GM12873 (cell line): ENCODE results near the gene HOXD3.

ENCODE experiments used
- TF ChIP-seq, protein P1 (sequence below): IDR thresholded peaks from 2 replicates; pipeline ENCODE4 v1.5.1; 2012; ENCODE audit warnings: low read depth, mild to moderate bottlenecking, moderate library complexity, low read length, control low read depth; ENCODE audit not compliant: insufficient read depth; ENCODE audit errors: missing control alignments

The HOXD3 gene

DNA sequence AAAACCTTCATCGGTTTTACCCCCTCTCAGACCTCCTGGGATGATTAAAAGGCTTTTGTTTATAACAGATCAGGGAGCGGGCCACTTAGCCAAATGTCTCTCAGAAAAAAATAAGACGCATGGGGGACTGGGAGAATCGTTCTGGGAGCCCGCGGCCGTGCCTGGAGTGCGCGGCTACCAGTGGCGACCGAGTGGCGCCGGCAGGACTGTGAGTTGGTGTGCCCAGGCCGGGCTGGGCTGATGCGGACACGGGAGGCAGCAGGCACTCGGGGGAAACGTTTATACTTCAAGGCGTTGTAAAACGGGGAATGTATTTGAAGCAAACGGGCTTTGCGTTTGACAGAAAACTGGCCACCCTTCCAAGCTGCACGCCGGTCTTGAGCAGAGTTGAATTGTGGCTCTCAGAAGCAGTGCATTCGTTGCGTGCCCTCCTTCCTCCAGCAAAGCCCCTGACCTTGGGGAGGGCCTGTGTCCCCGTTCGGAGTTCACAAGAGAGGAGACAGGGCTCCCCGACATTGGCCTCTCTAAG lies 45.2 kb upstream of the HOXD3 start:
- TF ChIP-seq, protein P1, sequence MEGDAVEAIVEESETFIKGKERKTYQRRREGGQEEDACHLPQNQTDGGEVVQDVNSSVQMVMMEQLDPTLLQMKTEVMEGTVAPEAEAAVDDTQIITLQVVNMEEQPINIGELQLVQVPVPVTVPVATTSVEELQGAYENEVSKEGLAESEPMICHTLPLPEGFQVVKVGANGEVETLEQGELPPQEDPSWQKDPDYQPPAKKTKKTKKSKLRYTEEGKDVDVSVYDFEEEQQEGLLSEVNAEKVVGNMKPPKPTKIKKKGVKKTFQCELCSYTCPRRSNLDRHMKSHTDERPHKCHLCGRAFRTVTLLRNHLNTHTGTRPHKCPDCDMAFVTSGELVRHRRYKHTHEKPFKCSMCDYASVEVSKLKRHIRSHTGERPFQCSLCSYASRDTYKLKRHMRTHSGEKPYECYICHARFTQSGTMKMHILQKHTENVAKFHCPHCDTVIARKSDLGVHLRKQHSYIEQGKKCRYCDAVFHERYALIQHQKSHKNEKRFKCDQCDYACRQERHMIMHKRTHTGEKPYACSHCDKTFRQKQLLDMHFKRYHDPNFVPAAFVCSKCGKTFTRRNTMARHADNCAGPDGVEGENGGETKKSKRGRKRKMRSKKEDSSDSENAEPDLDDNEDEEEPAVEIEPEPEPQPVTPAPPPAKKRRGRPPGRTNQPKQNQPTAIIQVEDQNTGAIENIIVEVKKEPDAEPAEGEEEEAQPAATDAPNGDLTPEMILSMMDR: no peak

DNA sequence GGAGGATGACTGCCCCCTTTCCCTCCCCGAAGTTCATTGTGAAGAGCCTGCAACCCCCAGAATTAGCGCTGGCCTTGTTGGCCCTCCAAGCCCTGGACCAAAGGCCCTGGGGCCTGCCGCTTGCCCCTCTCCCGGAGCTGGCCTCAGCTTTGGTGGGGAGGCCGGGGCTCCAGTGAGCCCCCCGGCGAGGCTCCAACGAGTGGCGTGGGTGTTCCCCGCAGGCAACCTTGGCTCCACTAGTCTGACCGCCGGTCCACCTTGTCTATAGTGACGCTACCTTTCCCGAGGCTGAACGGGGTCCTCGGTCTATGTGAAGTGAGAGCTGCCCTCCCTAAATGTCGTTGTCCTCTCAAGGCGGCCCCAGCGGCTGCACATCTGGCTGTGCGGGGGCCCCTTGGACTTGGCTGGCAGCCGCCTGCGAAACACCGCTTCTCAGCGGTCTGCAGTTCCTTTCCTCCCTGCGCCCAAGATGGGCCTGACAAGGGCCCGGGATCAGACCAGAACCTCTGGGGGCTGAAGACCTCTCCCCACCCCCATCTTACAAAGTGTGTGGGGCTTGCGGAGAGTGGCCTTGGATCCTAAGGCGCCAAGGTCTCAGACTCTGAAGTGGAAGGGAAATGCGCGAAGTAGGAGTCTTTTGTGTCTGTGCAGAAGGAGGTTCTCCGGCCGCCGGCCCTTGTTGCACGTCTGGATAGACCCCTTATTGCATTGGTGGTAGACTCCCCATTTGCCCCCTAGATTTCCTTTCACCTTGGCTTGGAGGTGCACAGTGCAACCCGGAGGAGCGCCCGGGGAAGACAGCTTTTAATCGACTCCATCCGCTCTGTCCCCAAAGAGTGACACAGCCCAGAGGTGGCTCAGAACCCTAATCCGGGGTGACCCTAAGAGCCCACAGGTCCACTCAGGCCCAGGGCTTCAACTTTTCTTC lies 44.5 kb upstream of the HOXD3 start:
- TF ChIP-seq, protein P1: no peak

DNA sequence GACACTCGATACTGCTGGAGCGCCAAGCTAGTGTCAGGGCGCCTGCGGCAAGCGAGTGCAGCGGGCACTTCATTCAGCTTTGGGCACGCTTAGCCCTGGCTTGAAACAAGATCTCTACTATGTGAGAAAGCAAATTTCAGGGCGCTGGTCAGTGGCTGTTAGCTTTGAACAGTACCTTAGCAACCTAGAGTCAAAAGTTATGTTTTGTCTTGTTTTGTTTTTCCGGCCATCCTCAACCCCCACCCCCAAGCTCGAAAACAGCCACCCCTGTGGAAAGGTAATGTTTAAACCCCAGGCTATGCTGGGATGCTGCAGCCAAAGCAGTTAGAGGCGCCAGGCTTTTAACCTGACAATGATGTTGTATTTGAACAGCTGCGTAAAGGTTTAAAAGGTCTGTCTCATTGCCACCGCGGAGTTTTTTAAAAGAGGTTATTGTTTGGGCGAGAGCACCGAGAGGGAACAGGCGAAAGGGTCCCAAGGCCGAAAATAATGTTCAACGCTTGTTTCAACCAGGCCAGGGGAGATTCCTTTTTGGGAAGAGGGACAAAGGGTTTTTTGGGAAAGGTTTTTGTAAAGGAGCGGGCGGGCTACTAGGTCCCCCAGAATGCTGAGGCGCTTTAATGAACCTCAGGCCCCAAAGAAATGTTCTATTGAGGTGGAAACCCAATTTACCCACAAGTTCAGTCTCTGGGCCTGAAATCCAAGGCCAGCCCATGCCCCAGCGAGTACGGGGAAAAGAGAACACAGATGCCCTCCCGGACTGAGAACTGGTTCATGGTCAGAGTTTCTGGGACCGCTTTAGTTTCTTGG lies 42.8 kb upstream of the HOXD3 start:
- TF ChIP-seq, protein P1: no peak

- TF ChIP-seq, protein P1: no peak
These were observed 42.0 kb upstream of the HOXD3 start for GRCh38 chr2:176114930-176115625.

- TF ChIP-seq, protein P1: no peak
These were observed 41.0 kb upstream of the HOXD3 start, which contains the start of gene HOXD10 for GRCh38 chr2:176115883-176116813. HOXD10 (plus strand) TSS chr2:176116778; CDS start chr2:176116834, 56 bp downstream.

GRCh38 chr2:176117162-176117822 lies 39.8 kb upstream of the HOXD3 start:
- TF ChIP-seq, protein P1: no peak
